HUES64 (cell line): Measurements from ENCODE around the gene CNGB1.

Experiments
- H3K27ac ChIP-seq: 2 replicates; pipeline ENCODE4 v1.7.0; 2013; ENCODE audit warnings: low read depth, low read length, inconsistent platforms
- H3K27me3 ChIP-seq: 2 replicates; pipeline ENCODE4 v1.6.1; 2013; ENCODE audit warnings: mild to moderate bottlenecking, low read length; ENCODE audit not compliant: insufficient read depth
- H3K36me3 ChIP-seq: 2 replicates; pipeline ENCODE4 v1.6.1; 2013; ENCODE audit warnings: mild to moderate bottlenecking, low read length; ENCODE audit not compliant: insufficient read depth
- H3K4me1 ChIP-seq: 2 replicates; pipeline ENCODE4 v1.6.1; 2013; ENCODE audit warnings: mild to moderate bottlenecking, low read length, moderate library complexity; ENCODE audit not compliant: insufficient read depth
- H3K4me3 ChIP-seq: 2 replicates; pipeline ENCODE4 v1.5.1; 2013; ENCODE audit warnings: mild to moderate bottlenecking, low read length, moderate library complexity
- H3K9ac ChIP-seq: 2 replicates; pipeline ENCODE4 v1.6.1; 2013; ENCODE audit warnings: mild to moderate bottlenecking, low read depth, low read length
- H3K9me3 ChIP-seq: 2 replicates; pipeline ENCODE4 v1.6.1; 2013; ENCODE audit warnings: low read depth, low read length; ENCODE audit not compliant: insufficient read depth
- WGBS: fragments of 150-250, 120-280 bp; methylation state at CpG from one replicate; pipeline ENCODE4 v1.1.7; 2013; ENCODE audit warnings: missing lambda C conversion rate; 5-methylcytosine and 5-hydroxymethylcytosine counted together

CNGB1 gene

GRCh38 chr16:57941016-57941664 lies 29.8 kb downstream of the CNGB1 start:
- Histone ChIP-seq H3K4me1 (no peaks in the 10 kb centered on the region), H3K9ac (no peak overlapping the region), H3K36me3 (no peaks in the 10 kb centered on the region), H3K9me3 (no peaks in the 10 kb centered on the region), H3K27me3 (no peaks in the 10 kb centered on the region), H3K4me3 (no peak overlapping the region), H3K27ac (no peak overlapping the region)
- 90% methylated on average over 9 of the region's 11 CpGs for WGBS

DNA sequence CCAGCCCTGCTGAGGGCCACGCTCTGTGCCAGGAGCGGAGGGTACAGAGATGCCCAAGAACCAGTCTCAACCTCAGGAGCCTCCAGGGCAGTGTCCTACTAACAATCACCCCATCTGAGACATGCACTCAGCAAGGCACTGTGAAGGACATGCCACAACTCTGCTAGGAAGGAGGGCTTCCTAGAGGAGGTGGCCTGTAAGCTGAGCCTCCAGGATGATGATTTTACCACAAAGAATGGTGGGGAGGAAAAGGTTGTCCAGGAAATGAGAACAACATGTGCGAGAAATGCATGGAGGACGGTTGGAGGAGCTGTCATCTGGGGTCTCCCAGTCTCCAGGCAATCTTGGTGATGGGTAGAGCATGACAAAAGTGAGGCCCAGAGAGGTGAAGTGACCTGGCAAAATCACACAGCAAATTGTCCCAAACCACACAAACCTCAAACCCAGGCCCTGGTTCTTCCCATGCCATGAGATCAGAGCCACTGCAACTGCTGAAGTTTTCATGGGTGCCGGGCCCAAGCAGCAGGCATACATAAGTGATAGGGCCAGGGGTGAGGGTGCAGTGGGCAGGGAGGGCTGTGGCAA lies 30.5 kb downstream of the CNGB1 start:
- Histone ChIP-seq H3K36me3 (no peaks in the 10 kb centered on the region), H3K9ac (no peak overlapping the region), H3K9me3 (no peaks in the 10 kb centered on the region), H3K27me3 (no peaks in the 10 kb centered on the region), H3K4me3 (no peak overlapping the region), H3K4me1 (no peaks in the 10 kb centered on the region), H3K27ac (no peak overlapping the region)
- WGBS: 91% methylated on average over 5 of the region's 5 CpGs

- no peak overlapping the region for H3K27ac ChIP-seq
- H3K9me3 ChIP-seq: no peaks in the 10 kb centered on the region
- no peaks in the 10 kb centered on the region for H3K27me3 ChIP-seq
- H3K9ac ChIP-seq: no peak overlapping the region
- 92% methylated on average over 10 of the region's 10 CpGs for WGBS
- no peaks in the 10 kb centered on the region for H3K36me3 ChIP-seq
- H3K4me3 ChIP-seq: no peak overlapping the region
- H3K4me1 ChIP-seq: no peaks in the 10 kb centered on the region
Observed at GRCh38 chr16:57939872-57940224, 31.1 kb downstream of the CNGB1 start.

DNA sequence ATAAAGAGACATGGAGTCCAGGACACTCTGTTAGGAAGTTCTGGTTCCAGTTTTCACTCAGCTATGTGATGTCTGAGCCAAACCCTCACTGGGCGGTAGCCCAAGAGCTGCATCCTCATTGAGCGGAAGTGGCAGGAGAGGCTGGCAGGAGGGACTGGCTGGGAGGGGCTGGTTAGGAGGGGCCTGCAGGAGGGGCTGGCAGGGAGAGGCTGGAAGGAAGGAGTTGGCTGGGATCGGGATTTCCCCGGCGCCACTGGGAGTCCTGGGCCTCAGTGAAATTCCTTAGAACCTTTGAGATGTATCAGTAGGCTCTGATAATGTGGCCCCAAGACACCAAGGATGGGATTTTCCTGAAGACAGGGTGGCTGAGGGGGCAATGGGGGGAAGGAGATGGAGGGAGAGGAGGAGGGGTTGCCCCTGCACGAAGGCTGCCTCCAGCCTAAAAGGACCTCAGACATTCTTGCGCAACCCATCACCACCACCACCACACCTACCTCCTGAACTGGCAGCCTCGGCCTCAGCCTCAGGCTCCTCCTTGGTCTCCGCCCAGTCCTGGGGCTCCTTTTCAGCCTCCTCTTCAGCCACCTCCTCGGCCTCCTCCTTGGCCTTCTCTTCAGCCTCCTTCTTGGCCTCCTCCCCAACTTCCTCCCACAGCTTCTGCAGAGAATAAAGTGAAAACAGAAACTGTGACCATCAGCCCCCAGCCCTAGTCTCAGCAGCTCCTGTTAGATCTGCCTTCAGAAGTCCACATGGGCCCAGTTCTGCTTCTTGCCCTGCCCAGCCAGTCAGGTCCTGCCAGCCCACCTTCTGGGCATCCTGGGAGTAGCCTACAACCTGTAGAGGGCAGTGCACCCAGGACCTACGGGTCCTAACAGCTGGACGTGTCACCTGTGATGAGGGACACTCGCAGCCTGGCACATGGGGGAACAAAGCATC lies 31.7 kb downstream of the CNGB1 start:
- H3K36me3 ChIP-seq: no peaks in the 10 kb centered on the region

GRCh38 chr16:57938484-57938883 lies 32.4 kb downstream of the CNGB1 start:
- Histone ChIP-seq H3K36me3 (no peaks in the 10 kb centered on the region), H3K9me3 (no peaks in the 10 kb centered on the region), H3K27ac (no peak overlapping the region), H3K9ac (no peak overlapping the region), H3K4me3 (no peak overlapping the region), H3K4me1 (no peaks in the 10 kb centered on the region), H3K27me3 (no peaks in the 10 kb centered on the region)
- 93% methylated on average over 6 of the region's 6 CpGs for WGBS

More for the DNA sequence above, 31.7 kb downstream of the CNGB1 start:
- no peaks in the 10 kb centered on the region for H3K27me3 ChIP-seq
- H3K4me1 ChIP-seq: no peaks in the 10 kb centered on the region
- WGBS: 83% methylated on average over 13 of the region's 13 CpGs
- H3K9ac ChIP-seq: no peak overlapping the region
- no peak overlapping the region for H3K27ac ChIP-seq
- H3K4me3 ChIP-seq: no peak overlapping the region
- H3K9me3 ChIP-seq: no peaks in the 10 kb centered on the region

DNA sequence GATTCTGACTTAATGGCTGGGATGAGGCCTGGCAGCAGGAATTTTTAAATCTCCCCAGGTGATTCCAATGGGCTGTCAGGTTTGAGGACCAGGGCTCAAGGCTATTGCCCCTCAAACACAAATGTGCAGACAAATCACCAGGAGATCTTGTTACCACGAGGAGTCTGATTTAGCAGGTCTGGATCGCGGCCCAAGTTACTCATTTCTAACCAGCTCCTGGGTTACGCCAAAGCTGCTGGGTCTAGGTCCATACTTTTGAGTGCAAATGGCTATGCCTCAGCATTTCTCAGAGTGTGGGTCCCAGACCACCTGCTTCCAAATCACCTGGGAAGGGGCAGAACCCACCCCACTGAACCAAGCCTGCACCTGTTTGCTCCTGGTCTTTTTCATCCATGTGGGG lies 33.1 kb downstream of the CNGB1 start:
- 84% methylated on average over 4 of the region's 4 CpGs for WGBS

DNA sequence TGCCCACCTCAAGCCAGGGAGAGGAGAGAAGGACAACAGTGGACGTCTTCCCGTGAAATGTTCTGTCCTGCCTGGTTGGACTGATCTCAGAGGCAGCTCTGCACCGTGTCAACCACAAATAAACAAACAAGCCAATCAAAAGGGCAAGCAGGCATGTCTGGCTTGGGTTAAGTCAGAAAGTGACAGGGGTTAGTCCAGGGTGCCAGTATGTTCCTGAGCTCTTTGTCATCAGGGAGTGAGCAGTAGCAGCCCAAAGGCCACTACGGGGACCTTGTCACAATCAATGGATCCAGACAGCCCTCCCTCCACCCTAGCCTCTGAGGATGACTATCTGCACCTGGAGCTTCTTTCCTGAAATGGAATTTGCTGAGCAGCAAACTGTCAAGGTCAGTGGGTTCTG lies 35.0 kb downstream of the CNGB1 start:
- no peaks in the 10 kb centered on the region for H3K36me3 ChIP-seq
- no peak overlapping the region for H3K9ac ChIP-seq
- no peaks in the 10 kb centered on the region for H3K27me3 ChIP-seq
- no peak overlapping the region for H3K27ac ChIP-seq
- H3K9me3 ChIP-seq: no peaks in the 10 kb centered on the region
- 87% methylated on average over 4 of the region's 4 CpGs for WGBS
- no peak overlapping the region for H3K4me3 ChIP-seq
- no peaks in the 10 kb centered on the region for H3K4me1 ChIP-seq

More for the DNA sequence above, 33.1 kb downstream of the CNGB1 start:
- Histone ChIP-seq H3K27me3 (no peaks in the 10 kb centered on the region), H3K4me1 (no peaks in the 10 kb centered on the region), H3K27ac (no peak overlapping the region), H3K36me3 (no peaks in the 10 kb centered on the region), H3K9ac (no peak overlapping the region), H3K4me3 (no peak overlapping the region), H3K9me3 (no peaks in the 10 kb centered on the region)

GRCh38 chr16:57930533-57930932 lies 40.4 kb downstream of the CNGB1 start:
- Histone ChIP-seq H3K9ac (no peak overlapping the region), H3K4me3 (no peak overlapping the region), H3K9me3 (no peaks in the 10 kb centered on the region), H3K36me3 (no peaks in the 10 kb centered on the region), H3K27me3 (no peaks in the 10 kb centered on the region), H3K27ac (no peak overlapping the region), H3K4me1 (no peaks in the 10 kb centered on the region)
- WGBS: 94% methylated on average over 2 of the region's 2 CpGs

- no peak overlapping the region for H3K4me3 ChIP-seq
- H3K4me1 ChIP-seq: no peaks in the 10 kb centered on the region
- no peaks in the 10 kb centered on the region for H3K9me3 ChIP-seq
- WGBS: 86% methylated on average over 3 of the region's 3 CpGs
- no peaks in the 10 kb centered on the region for H3K36me3 ChIP-seq
- no peaks in the 10 kb centered on the region for H3K27me3 ChIP-seq
- H3K9ac ChIP-seq: no peak overlapping the region
- no peak overlapping the region for H3K27ac ChIP-seq
Observed at GRCh38 chr16:57929250-57929649, 41.7 kb downstream of the CNGB1 start.

DNA sequence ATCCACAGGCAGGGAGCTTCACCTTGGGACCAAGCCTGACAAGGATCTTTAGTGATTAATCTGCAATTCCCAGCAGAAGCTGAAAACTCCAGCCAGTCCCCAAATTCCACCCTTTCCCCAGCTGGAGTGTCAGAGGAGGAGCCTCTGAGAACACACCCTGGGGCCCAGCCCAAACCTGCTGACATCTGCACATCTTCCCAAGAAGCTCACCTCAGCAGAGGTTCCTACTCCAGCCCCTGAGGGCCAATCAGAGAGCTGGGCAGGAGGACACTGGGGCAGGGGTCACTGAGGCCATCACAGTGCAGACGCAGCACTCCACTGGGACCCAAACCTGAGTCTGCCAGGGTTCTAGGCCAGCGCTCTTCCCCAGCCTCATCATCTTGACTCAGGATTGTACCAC lies 44.9 kb downstream of the CNGB1 start:
- no peak overlapping the region for H3K4me3 ChIP-seq
- no peaks in the 10 kb centered on the region for H3K9me3 ChIP-seq
- no peaks in the 10 kb centered on the region for H3K4me1 ChIP-seq
- H3K9ac ChIP-seq: no peak overlapping the region
- H3K27me3 ChIP-seq: no peaks in the 10 kb centered on the region
- WGBS: 93% methylated on average over 2 of the region's 2 CpGs
- H3K36me3 ChIP-seq: no peaks in the 10 kb centered on the region
- no peak overlapping the region for H3K27ac ChIP-seq

DNA sequence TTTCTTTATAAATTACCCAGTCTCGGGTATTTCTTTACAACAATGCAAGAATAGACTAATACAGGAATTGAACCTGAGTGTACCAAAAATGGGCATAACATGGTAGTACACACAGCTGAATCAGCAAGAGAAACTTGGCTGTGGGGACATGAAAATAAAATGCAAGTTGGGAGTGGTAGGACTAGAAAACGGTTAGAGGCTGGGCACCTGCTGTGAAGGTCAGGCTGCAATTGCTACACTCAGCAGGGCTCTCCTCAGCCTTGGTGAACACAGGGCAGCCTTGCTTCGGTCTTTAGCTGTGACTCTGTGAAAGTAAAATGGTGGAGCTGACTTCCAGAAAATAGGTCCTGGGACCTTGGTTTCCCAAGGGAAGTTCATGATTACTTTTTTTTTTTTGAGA lies 45.6 kb downstream of the CNGB1 start:
- Histone ChIP-seq H3K9me3 (no peaks in the 10 kb centered on the region), H3K27me3 (no peaks in the 10 kb centered on the region), H3K9ac (no peak overlapping the region), H3K27ac (no peak overlapping the region), H3K4me3 (no peak overlapping the region), H3K36me3 (no peaks in the 10 kb centered on the region), H3K4me1 (no peaks in the 10 kb centered on the region)
- WGBS: 66% methylated on average over 3 of the region's 3 CpGs
